Nucleus accumbens (tissue), 56 donors: ENCODE results near the gene PTCH1.

ENCODE experiments used
- DNase-seq, 56 donors: peaks; one replicate each; lab custom pipeline; 2025; lab: John Stamatoyannopoulos, UW

Gene PTCH1

GRCh38 chr9:95477885-95478284, 38.9 kb downstream of the PTCH1 start:
- DNase-seq: peak in 4 of 56 donors; percentile 22 to 62 (median 46)

DNA sequence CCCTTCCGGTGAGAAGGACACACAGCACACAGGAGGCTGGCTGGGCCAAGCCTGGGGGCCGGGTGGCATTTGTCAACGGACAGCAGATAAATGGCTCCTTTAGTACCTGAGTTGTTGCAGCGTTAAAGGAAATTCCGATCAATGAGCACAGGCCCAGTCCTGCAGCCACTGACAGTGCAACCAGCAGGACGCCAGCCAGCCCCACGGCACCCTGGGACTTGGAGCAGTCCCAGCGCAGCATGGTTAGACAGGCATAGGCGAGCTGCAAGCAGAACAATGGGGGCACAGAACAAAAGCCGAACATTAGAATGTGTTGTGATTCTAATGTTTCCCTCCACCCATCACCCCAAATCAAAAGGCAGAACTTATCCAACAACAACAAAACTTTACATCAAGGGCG, 39.3 kb downstream of the PTCH1 start:
- peak in 55 of 56 donors; percentile 16 to 91 (median 79) for DNase-seq

GRCh38 chr9:95468791-95469190, 48.0 kb downstream of the PTCH1 start:
- no peak for DNase-seq

DNA sequence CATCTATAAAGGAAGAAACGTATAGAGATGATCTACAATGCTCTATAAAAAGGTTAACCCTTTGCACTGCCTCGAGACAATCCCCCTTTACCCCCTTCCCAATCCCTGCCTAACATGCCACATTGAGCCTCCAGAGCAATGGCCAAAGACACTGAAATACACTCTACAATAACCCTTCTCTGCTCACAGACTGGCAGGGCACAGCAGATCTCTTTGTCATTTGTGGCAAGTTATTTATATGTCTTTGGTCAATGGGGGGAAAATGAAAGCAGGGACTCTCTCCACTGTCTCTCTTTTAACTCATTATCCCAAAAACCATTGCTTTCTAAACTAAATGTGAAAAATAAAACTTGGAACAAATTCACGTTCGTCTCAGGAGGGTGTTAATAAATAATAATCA, 51.7 kb downstream of the PTCH1 start:
- DNase-seq: peak in 4 of 56 donors; percentile 8 to 32 (median 19)

DNA sequence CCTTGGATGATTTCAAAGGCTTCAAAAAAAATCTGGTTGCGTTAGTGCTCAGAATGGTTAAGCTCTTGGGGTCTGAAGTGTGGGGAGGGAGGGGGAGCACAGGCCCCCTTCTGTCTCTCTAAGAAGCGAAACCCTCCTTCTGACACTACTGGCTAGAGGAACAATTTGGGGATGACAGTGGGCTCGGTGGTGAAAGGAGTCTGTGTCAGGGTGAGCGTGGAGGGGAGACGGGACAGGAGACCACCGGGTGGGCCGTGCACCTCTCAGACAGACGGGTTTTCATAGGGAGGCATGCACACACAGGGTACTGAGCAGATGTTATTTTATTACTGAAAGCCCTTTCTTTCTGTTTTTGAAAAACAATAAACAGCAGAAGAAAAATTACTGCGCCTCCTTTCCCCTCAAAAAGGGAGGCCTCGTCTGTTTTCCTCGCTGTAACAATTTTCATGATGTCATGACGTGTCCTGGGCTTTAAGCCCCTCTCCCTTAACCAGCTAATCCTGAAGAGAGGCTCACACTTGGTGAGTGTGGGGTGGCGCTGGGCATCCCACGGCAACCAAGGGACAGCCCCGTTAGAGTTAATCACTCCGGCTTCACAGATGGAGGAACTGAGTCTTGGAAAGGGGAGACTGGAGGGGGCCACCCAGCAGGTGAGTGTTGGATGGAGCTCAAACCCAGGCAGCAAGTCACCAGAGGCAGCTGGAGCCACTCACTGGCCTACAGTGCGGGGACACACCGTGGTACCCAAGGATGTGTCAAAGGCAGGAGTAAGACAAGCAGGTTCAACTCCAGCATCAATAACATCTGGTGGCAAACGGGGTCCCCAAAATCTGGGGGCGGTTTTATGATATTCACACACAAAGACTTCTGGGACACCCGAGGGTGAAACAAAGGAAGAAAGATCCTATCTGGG, 53.4 kb downstream of the PTCH1 start:
- no peak for DNase-seq

- peak in 52 of 56 donors; percentile 22 to 87 (median 72) for DNase-seq
Measured at GRCh38 chr9:95462249-95463147, 54.3 kb downstream of the PTCH1 start.

- DNase-seq: peak in 4 of 56 donors; percentile 17 to 50 (median 27)
Measured at GRCh38 chr9:95461448-95462248, 55.1 kb downstream of the PTCH1 start.

- no peak for DNase-seq
Measured at GRCh38 chr9:95460518-95461164, 56.1 kb downstream of the PTCH1 start.

DNA sequence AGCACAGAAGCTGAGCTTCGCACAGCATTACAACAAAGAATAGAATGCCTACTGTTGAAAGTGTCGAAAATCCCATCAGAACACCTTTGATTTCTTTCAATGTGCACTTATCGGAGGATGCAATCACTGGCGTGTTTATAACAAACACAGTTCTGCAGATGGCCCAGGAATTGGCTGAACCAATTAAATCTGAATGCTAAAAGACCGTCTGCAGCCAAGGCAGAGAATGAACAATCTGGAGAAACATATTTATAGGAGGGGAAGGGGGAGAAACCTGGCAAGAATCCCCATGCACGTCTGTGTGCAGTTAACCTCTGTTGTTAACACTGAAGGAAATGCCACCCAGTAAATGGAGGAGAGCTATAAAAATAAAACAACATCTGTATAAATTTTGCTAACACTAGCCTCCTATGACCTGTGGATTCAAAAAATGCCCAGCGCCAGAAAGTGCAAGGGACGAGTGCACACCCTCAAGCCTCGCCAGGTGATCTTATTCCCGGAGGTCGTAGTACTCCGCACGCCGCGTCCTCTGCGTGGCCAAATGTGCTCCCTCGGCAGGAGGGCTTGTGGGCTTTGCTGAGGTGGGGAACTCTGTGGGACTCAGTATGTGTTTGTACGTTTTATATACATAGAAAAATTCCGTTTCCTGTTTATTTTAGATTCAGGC, 56.8 kb downstream of the PTCH1 start:
- no peak for DNase-seq

DNA sequence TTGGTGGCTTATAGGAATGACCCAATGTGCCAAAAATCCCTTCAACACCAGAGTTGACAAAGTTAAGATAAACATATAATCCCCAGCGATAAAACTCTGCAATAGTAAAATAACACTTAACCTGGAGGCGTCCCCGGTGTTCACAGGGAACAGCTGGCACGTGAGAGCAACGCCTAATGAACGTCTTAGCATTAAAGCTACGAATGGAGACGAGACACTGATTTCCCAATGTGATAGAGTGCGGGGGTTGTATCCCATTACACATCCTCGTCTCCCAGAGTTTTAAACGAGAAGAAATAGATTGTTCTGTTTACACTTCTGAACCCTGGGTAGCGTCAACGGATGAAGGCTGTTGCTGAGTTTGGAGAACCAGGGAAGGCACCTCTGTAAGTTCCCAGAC, 57.6 kb downstream of the PTCH1 start:
- peak in 1 of 56 donors; percentile 17 for DNase-seq

GRCh38 chr9:95458666-95459065, 58.1 kb downstream of the PTCH1 start:
- DNase-seq: no peak

DNA sequence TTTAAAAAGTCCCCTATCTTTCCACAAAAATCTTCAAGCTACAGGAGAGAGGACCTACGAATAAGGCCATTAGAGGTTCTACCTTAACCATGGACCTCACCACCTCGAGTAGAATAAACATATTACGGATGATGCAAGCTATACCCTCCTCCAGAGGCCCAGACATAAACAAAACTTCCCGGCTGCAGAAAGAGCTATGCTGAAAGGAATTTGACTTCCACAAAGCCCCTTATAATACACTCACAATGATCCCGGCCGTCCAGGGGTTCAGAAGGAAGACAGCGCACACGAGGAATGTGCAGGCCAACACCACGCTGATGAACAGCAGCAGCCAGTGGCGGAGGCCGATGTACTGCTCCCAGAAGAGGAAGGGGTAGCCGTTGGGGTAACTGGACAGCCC, 59.0 kb downstream of the PTCH1 start:
- no peak for DNase-seq

DNA sequence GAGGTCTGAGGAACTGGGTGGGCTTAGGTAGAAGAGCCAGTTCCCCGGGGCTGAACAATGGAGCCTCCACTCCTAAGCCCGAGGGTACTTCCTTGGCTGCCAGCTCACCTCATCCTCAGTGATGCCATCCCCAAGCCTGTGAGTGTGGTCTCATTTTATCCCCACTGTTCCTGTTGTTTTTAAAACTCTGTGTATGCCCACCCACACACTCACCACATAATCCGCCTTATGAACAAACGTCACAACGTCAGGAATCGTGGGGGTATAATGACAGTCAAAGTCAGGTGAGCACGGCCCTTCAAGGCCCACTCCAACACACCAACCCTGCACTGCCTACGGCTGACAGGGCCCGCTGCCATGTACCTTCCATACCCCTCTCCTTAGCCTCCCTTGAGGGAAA, 61.1 kb downstream of the PTCH1 start:
- DNase-seq: no peak

- DNase-seq: no peak
Measured at GRCh38 chr9:95452176-95452575, 64.6 kb downstream of the PTCH1 start.

GRCh38 chr9:95451065-95451426, 65.7 kb downstream of the PTCH1 start:
- no peak for DNase-seq

- DNase-seq: peak in 12 of 56 donors; percentile 15 to 78 (median 34)
Measured at GRCh38 chr9:95450171-95451064, 66.4 kb downstream of the PTCH1 start.

GRCh38 chr9:95449016-95449415, 67.8 kb downstream of the PTCH1 start:
- no peak for DNase-seq
